Prostate gland (tissue), 2 donors: Measurements from ENCODE around the gene PSD.

Source experiments
- CTCF ChIP-seq, 4 experiments: fragments of 200-600 bp in 2 of 4; fragments of 450-650 bp in 2 of 4; sonication (generic) in 2 of 4; IDR thresholded peaks; 1 replicate in 3 of 4; 2 replicates in 1 of 4; pipeline ENCODE4 v1.5.1; 2016 to 2019; ENCODE audit warnings: antibody characterized with exemption in 4 of 4, mild to moderate bottlenecking in 2 of 4, moderate library complexity in 2 of 4
- POLR2A ChIP-seq: fragments of 450-650 bp; IDR thresholded peaks from one replicate; pipeline ENCODE4 v1.6.1; 2016; ENCODE audit warnings: antibody characterized with exemption, mild to moderate bottlenecking

GRCh38 chr10:102450124-102450373, 31.5 kb upstream of the PSD start:
- TF ChIP-seq CTCF (IDR thresholded peaks at IDR 0.05) (no peak), POLR2A (no peak)
